Left lung (tissue), 10 donors: ENCODE measurements around the gene ZNF608. TPM values are rescaled to one million over a fixed set of nuclear protein-coding genes. Genes with fewer than 3 reads are reported as not detected.

ENCODE experiments used
- ATAC-seq: fragments of 200-7000 bp; cut with Tn5 transposase; one replicate; pipeline ENCODE4 v1.9.1; 2020; ENCODE audit warnings: moderate library complexity
- DNase-seq, 4 donors: peaks; one replicate each; pipeline ENCODE4 v3.0.0-alpha.2; 2013 to 2020
- H3K27ac ChIP-seq, 2 donors: fragments of 200-600 bp; sonication (generic) in 1 of 2; one replicate each; pipeline versions ENCODE4 v1.5.0 to v1.8.0; 2020 to 2021
- H3K27me3 ChIP-seq, 2 donors: fragments of 200-600 bp; sonication (generic) in 1 of 2; one replicate each; pipeline versions ENCODE4 v1.5.0 to v1.8.0; 2020 to 2021
- H3K36me3 ChIP-seq, 2 donors: fragments of 200-600 bp; sonication (generic) in 1 of 2; one replicate each; pipeline versions ENCODE4 v1.5.0 to v1.8.0; 2020 to 2021
- H3K4me1 ChIP-seq, 2 donors: fragments of 200-600 bp; one replicate each; pipeline ENCODE4 v1.8.0; 2021
- H3K4me3 ChIP-seq, 2 donors: fragments of 200-600 bp; sonication (generic) in 1 of 2; one replicate each; pipeline versions ENCODE4 v1.5.0 to v1.8.0; 2020 to 2021; ENCODE audit warnings: mild to moderate bottlenecking in 1 of 2
- H3K9me3 ChIP-seq, 2 donors: fragments of 200-600 bp; sonication (generic) in 1 of 2; one replicate each; pipeline versions ENCODE4 v1.5.0 to v1.8.0; 2020 to 2021
- intact Hi-C, 2 donors: fragments of 100-400 bp; cut with DNase I; formaldehyde crosslinking; loops; one replicate each; pipeline versions ENCODE4 v1.11.2 to v1.14.2; 2022
- polyA plus RNA-seq, 6 donors: library from polyadenylated mRNA; unstranded; fragments of 120-200 nt; gene quantifications; one replicate each; pipeline ENCODE4 v1.2.1, GENCODE V29; 2013; ENCODE audit not compliant: insufficient read length in 6 of 6
- total RNA-seq, 2 donors: library from RNA; stranded (reverse); fragmentation: NEBNext Ultra II Directional; extraction: Animal tissue kit (Norgen Biotek cat#: 25700); gene quantifications; one replicate each; pipeline ENCODE4 v1.2.1, GENCODE V29; 2021
- TF ChIP-seq, protein P1 (sequence below), 2 donors: fragments of 200-600 bp; sonication (generic) in 1 of 2; IDR thresholded peaks; one replicate each; pipeline versions ENCODE4 v1.5.0 to v1.8.0; 2021; ENCODE audit warnings: antibody characterized with exemption in 2 of 2
- donor health status: DM: no; HTN: yes; CAD: no.
- donor health status: DM: no; HTN: no; CAD: no.

The ZNF608 gene
- total and polyA plus RNA-seq, 8 donors, result 21.9 to 109 (median 96.6) TPM

DNA sequence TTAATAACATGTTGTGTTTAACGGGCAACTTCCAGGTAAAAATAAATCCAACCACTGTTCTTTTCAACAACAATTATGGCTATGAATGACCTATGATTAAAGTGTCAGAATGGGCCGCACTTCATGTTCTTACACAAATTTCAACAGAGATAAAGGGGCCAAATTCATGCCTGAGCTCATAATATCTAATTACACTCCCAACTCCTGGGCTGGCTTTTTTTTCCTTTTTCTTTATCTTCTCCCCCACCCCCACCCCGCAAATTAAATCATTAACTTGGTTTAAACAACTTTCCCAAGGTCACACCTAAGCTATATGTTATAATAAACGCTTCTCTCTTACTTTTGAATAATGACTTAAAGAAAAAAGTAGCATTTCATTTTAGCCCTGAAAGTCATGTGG lies 25.8 kb downstream of the ZNF608 start:
- Histone ChIP-seq H3K27me3 (no peaks in the 10 kb centered on the region), H3K4me3 (no peak overlapping the region), H3K4me1 (peaks cover 0 to 14% of the 10 kb centered on the region in 2 donors), H3K36me3 (no peaks in the 10 kb centered on the region), H3K9me3 (no peaks in the 10 kb centered on the region), H3K27ac (no peak overlapping the region)
- DNase-seq, result no peak
- intact Hi-C loops, result no loop called here
- no peak for ATAC-seq
- TF ChIP-seq, protein P1, sequence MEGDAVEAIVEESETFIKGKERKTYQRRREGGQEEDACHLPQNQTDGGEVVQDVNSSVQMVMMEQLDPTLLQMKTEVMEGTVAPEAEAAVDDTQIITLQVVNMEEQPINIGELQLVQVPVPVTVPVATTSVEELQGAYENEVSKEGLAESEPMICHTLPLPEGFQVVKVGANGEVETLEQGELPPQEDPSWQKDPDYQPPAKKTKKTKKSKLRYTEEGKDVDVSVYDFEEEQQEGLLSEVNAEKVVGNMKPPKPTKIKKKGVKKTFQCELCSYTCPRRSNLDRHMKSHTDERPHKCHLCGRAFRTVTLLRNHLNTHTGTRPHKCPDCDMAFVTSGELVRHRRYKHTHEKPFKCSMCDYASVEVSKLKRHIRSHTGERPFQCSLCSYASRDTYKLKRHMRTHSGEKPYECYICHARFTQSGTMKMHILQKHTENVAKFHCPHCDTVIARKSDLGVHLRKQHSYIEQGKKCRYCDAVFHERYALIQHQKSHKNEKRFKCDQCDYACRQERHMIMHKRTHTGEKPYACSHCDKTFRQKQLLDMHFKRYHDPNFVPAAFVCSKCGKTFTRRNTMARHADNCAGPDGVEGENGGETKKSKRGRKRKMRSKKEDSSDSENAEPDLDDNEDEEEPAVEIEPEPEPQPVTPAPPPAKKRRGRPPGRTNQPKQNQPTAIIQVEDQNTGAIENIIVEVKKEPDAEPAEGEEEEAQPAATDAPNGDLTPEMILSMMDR (IDR thresholded peaks at IDR 0.05), result no peak

DNA sequence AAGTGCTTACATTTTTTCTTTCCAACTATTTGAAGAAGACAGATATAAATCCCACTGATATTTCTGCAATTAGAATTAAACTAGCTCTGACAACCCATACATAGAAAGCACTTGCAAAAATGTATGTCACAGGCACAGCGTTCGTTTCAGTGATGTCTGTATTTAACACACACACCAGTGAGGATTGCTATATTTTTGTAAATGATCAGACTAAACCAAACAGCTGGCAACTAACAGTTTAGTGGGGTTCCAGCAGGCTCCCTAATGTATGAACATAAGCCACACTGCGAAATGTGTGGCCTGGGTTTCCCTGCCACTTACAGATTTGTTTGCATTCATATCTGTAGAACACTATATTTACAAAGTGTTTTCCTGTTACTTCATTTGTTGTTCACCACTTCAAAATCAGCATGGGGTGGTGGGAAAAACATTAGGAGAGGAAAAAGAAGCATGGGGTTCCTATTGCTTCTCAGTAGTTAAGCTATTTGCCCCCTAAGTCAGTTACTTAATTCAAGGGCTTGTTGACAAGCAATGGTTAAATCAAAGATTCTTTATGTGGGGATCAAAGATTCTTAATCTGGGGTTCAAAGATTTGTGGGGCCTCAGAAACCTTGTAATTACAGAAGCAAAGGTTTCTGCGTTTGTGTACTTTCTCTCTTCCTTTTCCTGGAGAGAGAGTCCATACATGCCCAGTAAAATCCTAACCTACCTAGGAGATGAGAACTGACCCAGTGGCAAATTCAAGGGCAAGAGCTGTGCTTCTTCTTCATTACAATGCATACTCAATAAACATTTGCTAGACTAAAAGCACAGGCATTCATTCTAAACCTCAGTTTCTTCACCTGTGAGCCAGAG lies 27.1 kb downstream of the ZNF608 start:
- H3K9me3 ChIP-seq, result no peaks in the 10 kb centered on the region
- no peaks in the 10 kb centered on the region for H3K36me3 ChIP-seq
- DNase-seq (no peak), ATAC-seq (no peak)
- no peaks in the 10 kb centered on the region for H3K27me3 ChIP-seq
- H3K4me3 ChIP-seq, result no peak overlapping the region
- TF ChIP-seq, protein P1 (IDR thresholded peaks at IDR 0.05), result no peak
- H3K27ac ChIP-seq, result no peak overlapping the region
- intact Hi-C loops, result no loop called here
- peaks cover 0 to 14% of the 10 kb centered on the region in 2 donors for H3K4me1 ChIP-seq

DNA sequence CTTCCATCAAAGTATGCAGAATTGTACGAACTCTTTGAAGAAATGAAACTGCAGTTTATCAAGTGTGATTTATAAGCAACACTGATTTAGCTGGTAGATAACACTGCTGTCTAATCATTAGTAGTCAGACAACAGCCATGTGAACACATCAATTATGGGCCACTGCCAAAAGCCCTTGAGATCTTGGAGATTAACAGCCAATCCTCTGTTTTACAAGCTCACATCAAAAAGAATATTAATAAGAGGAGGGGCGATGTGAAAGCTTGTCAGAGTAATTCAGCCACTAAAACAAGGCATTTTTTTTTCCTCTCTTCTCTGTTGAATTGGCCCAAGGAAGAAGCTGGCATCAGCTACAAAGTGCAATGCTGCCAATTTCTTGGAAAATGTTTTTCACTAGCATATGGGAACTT lies 28.1 kb downstream of the ZNF608 start:
- TF ChIP-seq, protein P1 (IDR thresholded peaks at IDR 0.05), result no peak
- Histone ChIP-seq H3K4me1 (peaks cover 8 to 18% of the 10 kb centered on the region in 2 donors), H3K27me3 (no peaks in the 10 kb centered on the region), H3K9me3 (no peaks in the 10 kb centered on the region), H3K4me3 (no peak overlapping the region), H3K36me3 (no peaks in the 10 kb centered on the region), H3K27ac (no peak overlapping the region)
- ATAC-seq (no peak), DNase-seq (peak in 1 of 4 donors; percentile 75)
- intact Hi-C loops, result no loop called here

DNA sequence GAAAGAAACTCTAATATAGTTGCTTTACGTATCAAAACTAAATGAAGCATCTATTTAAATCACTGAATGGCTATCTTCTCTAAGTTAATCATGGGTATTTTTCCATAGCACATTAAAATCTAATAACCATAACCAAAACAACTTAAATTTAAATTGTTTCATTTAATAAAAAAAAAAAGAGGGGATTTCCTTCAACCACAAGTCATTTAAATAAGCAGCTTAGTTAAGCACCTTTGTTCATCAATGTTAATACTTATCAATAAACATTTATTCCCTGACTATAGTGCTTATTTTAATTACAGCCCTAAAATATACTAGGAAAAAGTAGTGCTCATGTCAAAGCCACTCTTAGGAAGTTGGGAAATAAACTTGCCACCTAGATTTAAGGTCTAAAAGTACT lies 30.3 kb downstream of the ZNF608 start:
- DNase-seq (no peak), ATAC-seq (no peak)
- H3K4me3 ChIP-seq, result no peak overlapping the region
- no peaks in the 10 kb centered on the region for H3K9me3 ChIP-seq
- peaks cover 13 to 21% of the 10 kb centered on the region in 2 donors for H3K4me1 ChIP-seq
- intact Hi-C loops, result no loop called here
- no peaks in the 10 kb centered on the region for H3K36me3 ChIP-seq
- no peak overlapping the region for H3K27ac ChIP-seq
- TF ChIP-seq, protein P1 (IDR thresholded peaks at IDR 0.05), result no peak
- H3K27me3 ChIP-seq, result no peaks in the 10 kb centered on the region

DNA sequence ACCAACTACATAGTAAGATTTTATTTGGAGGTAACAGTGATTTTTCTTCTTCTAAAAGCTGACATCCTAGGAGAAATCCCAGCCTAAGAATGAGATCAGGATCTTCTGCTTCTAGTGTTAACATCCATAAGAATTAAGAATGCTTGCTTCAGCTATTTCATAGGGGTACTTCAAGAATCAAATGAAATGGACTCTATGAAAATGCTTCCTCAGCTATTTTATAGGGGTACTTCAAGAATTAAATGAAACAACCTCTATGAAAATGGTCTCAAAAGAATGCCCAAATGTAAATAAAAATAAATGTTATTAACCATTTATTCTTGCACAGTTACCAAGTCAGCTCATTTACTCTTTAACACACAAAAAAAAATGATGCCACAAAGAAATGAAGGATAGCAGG lies 31.5 kb downstream of the ZNF608 start:
- no peak for DNase-seq
- TF ChIP-seq, protein P1 (IDR thresholded peaks at IDR 0.05), result no peak
- Histone ChIP-seq H3K27ac (no peak overlapping the region), H3K4me1 (peaks cover 13 to 16% of the 10 kb centered on the region in 2 donors), H3K27me3 (no peaks in the 10 kb centered on the region), H3K9me3 (no peaks in the 10 kb centered on the region), H3K4me3 (no peak overlapping the region), H3K36me3 (no peaks in the 10 kb centered on the region)
- ATAC-seq, result no peak
- intact Hi-C loops, result no loop called here
